ENCODE results near the gene LMTK3.

Gene LMTK3

DNA sequence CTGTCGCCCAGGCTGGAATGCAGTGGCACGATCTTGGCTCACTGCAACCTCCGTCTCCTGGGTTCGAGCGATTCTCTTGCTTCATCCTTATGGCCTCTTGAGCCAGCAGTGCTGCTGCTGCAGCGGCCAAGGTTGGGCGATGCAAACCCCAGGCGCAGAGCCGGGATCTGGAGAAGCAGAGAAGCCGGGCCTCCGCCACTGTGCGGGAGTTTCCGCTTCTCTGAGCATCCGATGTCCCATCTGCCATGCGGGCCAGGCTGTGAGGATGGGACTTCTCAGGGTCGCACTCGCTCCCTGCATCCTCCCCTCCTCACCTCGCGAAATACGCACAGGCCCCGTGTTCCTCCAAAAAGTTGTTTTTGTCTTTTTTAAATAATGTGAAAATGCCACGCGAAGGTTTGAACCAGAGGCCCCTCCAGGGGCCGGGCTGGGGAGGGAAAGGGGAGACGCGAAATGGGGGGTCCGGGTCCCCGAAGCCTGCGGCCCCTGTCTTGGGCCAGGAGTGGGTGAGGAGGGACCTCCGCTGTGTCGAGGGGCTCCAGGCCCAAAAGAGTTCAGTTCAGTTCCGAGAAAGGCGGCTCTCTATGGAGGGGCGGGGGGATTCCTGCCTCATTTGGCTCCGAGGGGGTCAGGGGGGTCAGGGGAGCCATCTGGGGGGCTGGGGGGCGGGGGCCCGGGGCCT lies 26.6 kb downstream of the LMTK3 start:
- no peak for DNase-seq

GRCh38 chr19:48484247-48484893 lies 27.3 kb downstream of the LMTK3 start:
- no peak for DNase-seq

DNA sequence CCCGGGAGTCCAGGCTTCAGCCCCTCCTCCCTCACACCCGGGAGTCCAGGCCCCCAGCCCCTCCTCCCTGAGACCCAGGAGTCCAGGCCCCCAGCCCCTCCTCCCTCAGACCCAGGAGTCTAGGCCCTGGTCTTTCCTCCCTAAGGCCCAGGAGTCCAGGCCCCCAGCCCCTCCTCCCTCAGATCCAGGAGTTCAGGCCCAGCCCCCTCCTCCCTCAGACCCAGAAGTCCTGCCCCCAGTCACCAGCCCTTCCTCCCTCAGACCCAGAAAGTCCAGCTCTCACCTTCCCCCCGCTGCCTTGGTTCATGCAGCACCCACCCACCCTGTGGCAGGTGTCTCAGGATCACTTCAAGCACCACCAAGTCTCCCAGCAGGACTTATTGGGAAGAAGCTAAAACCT lies 28.3 kb downstream of the LMTK3 start:
- no peak for DNase-seq

DNA sequence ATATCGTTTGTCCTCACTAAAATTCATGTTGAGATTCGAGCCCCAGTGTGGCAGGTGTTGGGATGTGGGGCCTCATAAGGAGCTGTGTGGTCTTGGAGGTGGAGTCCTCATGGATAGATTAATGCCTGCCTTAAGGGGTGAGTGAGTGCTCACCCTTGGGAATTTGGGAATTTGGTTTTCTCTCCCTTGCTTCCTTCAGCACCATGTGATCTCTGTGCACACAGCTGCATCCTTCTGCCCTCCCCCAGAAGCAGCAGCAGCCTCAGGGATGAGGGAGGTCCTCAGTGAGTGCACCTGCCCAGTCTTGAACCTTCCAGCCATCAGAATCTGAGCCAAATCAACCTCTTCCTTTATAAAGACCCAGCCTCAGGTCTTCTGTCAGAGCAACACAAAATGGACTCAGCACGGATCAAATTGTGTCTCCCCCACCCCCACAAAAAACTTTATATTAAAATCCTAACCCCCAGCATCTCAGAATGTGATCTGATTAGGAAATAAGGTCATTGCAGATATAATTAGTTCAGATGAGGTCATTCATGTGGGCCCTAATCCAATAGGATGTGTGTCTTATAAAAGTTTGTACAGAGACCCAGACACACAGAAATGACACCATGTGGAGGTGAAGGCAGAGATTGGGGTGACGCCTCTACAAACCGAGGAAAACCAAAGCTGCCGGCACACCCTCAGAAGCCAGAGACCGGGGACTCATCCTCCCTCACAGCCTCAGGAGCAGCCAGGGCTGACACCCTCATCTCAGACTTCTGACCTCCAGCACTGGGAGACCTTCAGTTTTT lies 29.6 kb downstream of the LMTK3 start:
- no peak for DNase-seq

GRCh38 chr19:48480558-48481500 lies 30.8 kb downstream of the LMTK3 start:
- DNase-seq: peak; percentile 85

DNA sequence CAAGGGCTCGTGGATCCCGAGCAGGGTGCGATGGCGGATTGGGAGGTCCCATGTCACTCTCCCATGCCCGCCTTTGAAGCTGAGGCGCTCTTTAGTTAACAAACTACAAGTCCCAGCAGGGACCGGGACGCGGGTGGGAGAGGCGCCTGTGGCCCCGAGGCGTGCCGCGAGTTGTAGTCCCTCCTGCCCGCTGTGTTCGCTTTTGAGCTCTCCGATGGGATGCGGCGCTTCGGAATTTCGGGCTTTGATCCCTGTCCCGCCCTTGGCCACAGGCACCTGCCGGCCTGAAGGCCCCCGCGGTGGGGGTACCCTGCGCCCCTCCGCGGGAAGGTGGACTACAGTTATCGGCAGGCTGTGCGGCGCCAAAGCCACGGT lies 31.5 kb downstream of the LMTK3 start:
- DNase-seq: no peak

GRCh38 chr19:48479686-48480085 lies 31.9 kb downstream of the LMTK3 start:
- DNase-seq: no peak

DNA sequence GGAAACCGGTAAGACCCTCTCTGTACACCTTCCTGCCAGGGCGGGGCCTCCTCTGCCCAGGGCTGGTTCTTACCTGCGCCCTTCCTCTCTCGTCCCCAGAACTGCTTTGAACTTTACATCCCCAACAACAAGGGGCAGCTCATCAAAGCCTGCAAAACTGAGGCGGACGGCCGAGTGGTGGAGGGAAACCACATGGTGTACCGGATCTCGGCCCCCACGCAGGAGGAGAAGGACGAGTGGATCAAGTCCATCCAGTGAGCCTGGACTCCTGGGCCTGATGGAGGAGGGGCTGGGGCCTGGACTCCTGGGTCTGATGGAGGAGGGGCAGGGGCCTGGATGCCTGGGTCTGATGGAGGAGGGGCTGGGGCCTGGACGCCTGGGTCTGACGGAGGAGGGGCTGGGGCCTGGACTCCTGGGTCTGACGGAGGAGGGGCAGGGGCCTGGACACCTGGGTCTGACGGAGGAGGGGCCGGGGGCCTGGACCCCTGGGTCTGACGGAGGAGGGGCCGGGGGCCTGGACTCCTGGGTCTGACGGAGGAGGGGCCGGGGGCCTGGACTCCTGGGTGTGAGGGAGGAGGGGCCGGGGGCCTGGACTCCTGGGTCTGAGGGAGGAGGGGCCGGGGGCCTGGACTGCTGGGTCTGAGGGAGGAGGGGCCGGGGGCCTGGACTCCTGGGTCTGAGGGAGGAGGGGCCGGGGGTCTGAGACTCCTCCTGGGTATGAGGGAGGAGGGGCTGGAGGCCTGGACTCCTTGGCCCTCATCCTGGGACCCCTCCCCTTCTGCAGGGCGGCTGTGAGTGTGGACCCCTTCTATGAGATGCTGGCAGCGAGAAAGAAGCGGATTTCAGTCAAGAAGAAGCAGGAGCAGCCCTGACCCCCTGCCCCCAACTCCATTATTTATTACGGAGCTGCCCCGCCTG lies 33.0 kb downstream of the LMTK3 start:
- DNase-seq: no peak

- no peak for DNase-seq
Measured at GRCh38 chr19:48477698-48478338, 33.8 kb downstream of the LMTK3 start.

GRCh38 chr19:48477067-48477685 lies 34.5 kb downstream of the LMTK3 start:
- DNase-seq: no peak

- no peak for DNase-seq
Measured at GRCh38 chr19:48476176-48476575, 35.5 kb downstream of the LMTK3 start.

- DNase-seq: no peak
Measured at GRCh38 chr19:48475369-48476068, 36.1 kb downstream of the LMTK3 start.

- DNase-seq: no peak
Measured at GRCh38 chr19:48474084-48474592, 37.5 kb downstream of the LMTK3 start.

- DNase-seq: no peak
Measured at GRCh38 chr19:48473161-48473966, 38.3 kb downstream of the LMTK3 start.

- no peak for DNase-seq
Measured at GRCh38 chr19:48471836-48472235, 39.8 kb downstream of the LMTK3 start.

DNA sequence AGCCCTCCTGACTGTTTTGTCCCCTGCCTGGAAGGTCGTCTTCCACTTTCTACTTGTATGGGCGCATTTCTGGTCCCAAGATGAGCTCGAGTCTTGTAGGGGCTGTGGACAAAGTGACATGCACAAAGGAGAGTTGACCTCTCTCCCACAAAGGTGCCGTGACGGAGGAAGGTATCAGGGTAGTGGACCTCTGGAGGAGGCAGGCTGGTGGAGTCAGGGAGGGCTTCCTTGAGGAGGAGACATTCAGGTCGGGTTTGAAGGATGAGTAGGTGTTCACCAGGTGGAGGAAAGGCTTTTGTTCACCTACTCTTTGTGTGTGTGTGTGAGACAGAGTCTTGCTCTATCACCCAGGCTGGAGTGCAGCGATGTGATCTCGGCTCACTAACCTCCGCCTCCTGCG lies 40.8 kb downstream of the LMTK3 start:
- DNase-seq: no peak

- no peak for DNase-seq
Measured at GRCh38 chr19:48469934-48470680, 41.5 kb downstream of the LMTK3 start.

GRCh38 chr19:48469289-48469881 lies 42.2 kb downstream of the LMTK3 start, which contains the start of gene CYTH2:
Gene CYTH2 (plus strand): TSS chr19:48469369. CDS start chr19:48469508, 139 bp downstream.
- peak; percentile 89 for DNase-seq
